Islet of Langerhans (tissue), 1 donor: ENCODE data around the gene FRMPD4.
A peak's percentile ranks its signal among the peaks of the same experiment; 100 is the strongest.
"Not testable (repeated sequence)": the region's sequence is repeated elsewhere in the genome, so short reads cannot be mapped to it uniquely, and the experiment has no call there.

Experiments used
- FAIRE-seq: peaks from one replicate; lab custom pipeline; 2011; peaks lifted over from hg19 to GRCh38; lab: Jason Lieb, UNC

FRMPD4 gene

GRCh38 chrX:12138361-12139313 is at the start of gene FRMPD4:
FRMPD4 (plus strand) TSS chrX:12138473; CDS start chrX:12138972, 499 bp downstream.
- no peak for FAIRE-seq

GRCh38 chrX:12089740-12090139 is 48.5 kb upstream of the FRMPD4 start:
- no peak for FAIRE-seq

- FAIRE-seq: no peak
Measured at GRCh38 chrX:12113321-12113720, 25.0 kb upstream of the FRMPD4 start.

- FAIRE-seq: no peak
Measured at GRCh38 chrX:12115377-12115776, 22.9 kb upstream of the FRMPD4 start.

GRCh38 chrX:12118134-12118533 is 20.1 kb upstream of the FRMPD4 start:
- FAIRE-seq: no peak

GRCh38 chrX:12128017-12128416 is 10.3 kb upstream of the FRMPD4 start:
- no peak for FAIRE-seq

DNA sequence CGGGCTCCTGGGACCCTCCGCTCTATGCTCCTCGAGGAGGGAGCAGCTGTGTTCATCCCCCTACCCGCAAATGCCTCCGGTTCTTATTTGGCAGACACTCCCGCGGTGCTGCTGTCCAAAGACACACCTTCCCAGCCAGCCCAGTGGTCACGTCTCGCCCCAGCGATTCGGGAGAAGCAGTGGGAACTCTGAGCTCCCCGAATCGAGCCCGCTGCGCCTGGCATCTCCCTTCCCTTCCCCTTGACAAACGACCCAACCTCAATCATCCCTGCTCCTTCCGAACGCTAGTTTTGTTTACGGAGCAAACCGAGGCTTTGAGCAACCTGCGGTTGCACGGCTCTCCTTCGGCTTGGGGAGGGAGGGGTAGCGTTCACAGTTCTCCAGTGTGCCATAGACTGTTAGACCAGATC is 317 bp upstream of the FRMPD4 start:
- no peak for FAIRE-seq

DNA sequence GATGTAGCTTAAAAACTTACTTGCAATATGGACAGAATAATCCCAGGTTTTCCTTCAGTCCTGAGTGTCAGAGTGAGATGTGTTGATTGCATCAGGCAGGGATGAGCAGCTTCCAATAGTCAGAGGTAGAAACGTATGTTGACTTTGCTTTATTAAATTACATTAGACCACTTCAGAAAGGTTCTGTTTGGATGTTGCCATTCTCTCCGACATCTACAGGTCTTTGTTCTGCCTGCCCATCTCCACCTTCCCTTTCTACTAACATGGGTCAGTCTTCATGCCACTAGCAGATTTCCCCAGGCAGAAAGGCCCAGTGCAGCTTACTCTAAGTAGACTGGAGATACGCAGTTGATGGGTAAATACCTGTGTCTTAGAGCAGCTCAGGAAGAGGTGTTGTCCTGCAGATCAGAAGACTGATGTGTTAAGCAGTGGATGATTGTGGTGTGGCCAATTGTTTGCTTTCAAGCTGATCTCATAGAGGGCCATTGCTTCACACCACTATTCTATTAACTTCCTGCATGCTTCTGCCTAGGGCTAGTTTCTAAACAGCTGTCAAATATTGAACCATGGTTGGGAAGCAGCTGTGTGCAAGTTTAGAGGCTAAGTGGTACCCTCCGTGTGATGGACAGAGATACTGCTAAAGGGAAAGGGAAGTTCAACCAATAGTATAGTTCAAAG is 1.8 kb downstream of the FRMPD4 start:
- FAIRE-seq: no peak

DNA sequence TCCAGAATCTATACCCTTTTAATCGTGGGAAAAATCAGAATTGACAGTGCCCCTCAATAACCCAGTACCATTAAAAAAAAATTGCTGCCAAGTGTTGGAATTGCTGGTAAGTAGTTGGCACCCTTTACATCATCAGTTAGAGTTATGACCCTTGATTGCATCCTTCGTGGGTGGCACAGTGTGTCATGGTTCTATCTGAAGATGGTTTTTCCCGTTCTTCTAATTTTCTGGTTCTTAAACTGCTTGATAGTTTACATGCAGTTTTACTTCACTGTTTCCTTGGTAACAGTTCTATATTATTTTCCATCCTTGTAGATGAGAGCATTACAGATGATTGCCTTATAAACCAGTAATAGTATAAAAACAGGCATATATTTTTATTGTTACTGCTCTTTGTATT is 3.2 kb downstream of the FRMPD4 start:
- FAIRE-seq: peak; percentile 90

DNA sequence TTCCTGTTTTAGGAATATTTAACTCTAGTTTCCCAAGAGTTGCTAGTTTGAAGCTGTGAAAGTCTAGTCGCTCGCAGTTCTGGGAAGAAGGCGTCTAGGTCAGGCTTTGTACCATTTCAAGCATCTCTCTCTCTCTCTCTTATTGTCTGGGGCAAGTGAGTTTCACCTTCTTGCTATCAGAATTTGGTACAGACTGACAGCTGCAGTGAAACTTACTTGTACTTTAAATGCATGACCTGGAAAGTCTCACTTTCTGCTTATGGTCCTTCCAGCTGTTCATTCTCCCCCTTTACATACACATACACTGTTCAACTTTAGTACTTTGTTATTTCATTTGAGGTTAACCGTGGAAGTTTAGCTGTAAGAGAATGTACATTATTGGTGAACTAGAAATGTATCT is 4.4 kb downstream of the FRMPD4 start:
- no peak for FAIRE-seq

DNA sequence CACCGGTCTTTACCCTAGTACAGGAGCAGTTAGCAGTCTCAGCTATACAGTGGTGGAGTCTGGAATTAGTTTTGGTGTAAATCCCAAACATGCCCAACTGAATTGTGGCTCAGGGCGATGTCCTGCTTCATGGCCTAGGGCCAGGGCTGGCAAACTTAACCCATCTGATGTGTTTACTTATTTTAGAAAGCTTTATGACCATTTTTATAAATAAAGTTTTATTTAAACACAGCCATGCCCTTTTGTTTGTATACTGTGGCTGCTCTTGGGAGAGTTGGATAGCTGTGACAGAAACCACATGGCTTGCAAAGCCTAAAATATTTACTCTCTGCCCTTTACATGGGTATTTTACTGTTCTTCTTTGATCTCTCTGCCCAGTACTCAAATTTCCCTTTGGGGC is 7.1 kb downstream of the FRMPD4 start:
- no peak for FAIRE-seq

DNA sequence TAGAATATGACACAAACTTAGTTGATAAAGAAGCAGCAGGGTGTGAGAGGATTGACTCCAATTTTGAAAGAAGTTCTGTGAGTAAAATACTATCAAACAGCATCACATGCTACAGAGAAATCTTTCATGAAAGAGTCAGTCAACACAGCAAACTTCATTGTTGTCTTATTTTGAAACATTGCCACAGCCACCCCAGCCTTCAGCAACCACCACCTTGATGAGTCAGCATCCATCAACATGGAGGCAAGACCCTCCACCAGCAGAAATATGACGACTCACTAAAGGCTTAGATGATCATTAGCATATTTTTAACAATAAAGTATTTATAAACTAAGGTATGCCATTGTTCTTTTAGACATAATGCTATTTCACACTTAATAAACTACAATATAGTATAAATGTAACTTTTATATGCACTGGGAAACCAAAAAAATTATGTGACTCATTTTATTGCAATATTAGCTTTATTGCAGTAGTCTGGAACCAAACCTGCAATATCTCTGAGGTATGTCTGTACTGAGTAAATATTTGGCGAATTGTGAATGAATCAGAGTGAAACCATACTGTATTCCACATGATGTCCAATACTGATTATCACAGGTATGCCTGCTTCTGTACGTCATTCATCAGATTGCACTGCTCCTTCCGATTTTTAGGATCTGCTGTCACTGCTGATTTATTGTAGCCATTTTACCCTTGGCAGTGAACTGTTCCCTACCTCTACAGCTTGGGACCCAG is 11.6 kb downstream of the FRMPD4 start:
- FAIRE-seq: no peak

DNA sequence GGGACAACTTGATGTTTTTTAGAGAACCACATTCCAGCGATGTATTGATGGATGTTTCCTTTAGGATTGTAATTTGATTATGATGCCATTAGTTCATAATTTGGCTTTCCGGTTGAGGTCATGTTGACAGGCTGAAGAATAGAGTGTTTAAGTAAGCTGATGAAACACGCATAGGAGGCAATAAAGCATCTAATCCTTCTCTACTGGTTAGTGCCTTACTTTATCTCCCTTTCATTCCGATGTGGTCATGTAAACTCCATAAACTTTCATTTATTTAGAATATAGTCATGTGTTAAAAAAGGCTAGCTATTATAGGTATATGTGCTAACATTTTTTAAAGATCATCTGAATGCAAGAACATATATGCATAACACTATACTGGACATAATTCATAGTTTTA is 15.0 kb downstream of the FRMPD4 start:
- no peak for FAIRE-seq

GRCh38 chrX:12153741-12154140 is 15.5 kb downstream of the FRMPD4 start:
- FAIRE-seq: peak; percentile 89

DNA sequence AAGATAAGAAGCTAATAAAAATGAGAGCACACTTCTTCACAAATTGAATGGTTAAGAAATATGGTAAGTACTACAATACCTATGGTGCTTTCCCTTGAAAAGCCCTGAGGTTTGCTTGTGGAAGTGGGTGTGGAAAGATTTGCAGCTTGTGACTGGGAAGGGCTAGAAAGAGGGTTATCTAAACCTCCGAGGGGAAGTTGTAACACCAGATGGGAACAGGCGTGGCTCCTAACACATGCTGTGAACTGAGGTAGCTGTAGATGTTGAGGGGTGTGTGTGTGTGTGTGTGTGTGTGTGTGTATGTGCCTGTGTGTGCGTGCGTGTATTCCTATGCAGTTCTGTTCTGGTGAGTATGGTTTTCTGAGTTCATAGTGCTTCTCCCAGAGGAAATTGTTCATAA is 21.5 kb downstream of the FRMPD4 start:
- FAIRE-seq: no peak

GRCh38 chrX:12162420-12162819 is 24.1 kb downstream of the FRMPD4 start:
- FAIRE-seq: no peak

GRCh38 chrX:12164180-12164579 is 25.9 kb downstream of the FRMPD4 start:
- FAIRE-seq: not testable (repeated sequence)

DNA sequence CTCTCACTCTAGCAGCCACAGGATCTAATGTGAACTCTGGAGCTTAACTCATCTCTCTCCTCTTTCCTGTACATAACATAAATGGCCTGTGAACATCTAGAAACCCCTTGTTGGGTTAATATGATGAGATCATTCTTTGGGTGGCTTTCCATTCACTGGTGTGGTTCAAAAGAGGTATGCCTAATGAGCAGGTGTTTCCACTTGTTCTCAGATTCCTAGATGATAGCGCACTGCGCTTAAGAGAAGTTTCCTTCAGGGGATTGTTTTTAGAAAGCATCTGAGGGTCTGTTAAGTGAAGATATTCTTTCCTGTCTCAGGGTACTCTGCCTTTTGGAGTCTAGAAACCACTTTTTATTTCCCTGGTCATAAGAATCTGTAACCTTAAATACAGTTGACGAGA is 32.5 kb downstream of the FRMPD4 start:
- FAIRE-seq: no peak

DNA sequence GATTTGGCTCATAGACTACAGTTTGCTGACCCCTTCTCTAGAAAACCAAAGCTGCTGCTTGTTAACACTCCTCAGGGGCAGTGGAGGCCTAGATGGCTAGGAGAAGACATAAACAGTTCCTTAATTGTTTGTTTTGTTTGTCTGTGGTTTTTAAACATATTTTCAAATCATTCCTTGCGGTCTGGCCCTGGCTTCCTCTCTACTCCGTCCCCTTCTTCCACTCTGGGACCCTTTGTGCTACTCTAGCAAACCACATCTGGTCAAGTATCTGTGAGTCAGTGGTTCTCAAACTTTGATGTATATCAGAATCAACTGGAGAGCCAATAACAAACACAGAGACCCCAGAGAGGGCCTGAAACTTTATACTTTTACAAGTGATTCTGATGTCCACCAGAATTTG is 36.1 kb downstream of the FRMPD4 start:
- no peak for FAIRE-seq

- FAIRE-seq: no peak
Measured at GRCh38 chrX:12197030-12197429, 58.8 kb downstream of the FRMPD4 start.

- no peak for FAIRE-seq
Measured at GRCh38 chrX:12206413-12206812, 68.1 kb downstream of the FRMPD4 start.

DNA sequence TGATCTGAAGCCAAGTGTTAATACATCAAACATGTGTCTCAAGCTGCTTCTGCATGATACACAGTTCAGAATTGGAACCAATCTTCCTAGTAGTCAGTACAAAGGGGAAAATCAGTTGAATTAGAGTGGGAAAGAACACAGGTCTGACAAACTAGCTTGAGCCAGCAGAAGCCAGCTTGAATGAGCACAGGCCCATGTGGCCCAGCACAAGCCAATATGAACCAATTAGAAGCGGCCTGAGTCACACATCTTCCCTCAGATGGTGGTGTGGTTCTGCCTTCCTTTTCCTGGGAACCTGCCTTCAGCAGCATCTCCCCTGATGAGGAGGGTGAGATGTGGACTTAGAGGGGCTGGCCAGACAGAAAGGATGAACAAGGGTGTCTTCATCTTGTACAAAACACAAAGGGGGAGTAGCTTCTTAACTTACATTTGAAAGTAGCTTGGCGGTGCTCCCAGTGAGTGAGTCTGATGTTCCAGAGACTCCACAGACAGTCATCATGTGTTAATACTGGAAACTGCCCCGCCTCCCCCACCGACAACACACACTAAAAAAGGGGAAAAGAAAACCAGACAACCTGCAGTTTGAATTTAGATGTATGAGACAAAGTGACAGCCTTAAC is 72.0 kb downstream of the FRMPD4 start:
- FAIRE-seq: no peak
